Mesodermal cell (in vitro differentiated cells): ENCODE data around the gene ZFP69B.
A peak's percentile ranks its signal among the peaks of the same experiment; 100 is the strongest.

Experiments
- H3K27ac ChIP-seq: 2 replicates; pipeline ENCODE4 v1.7.0; 2013; ENCODE audit warnings: mild to moderate bottlenecking, low read depth, low read length, moderate library complexity; ENCODE audit not compliant: severe bottlenecking
- H3K36me3 ChIP-seq: 2 replicates; pipeline ENCODE4 v1.7.1; 2013; ENCODE audit warnings: mild to moderate bottlenecking, low read length, moderate library complexity; ENCODE audit not compliant: control insufficient read depth, insufficient read depth
- H3K4me1 ChIP-seq: one replicate; pipeline ENCODE4 v1.7.1; 2013; ENCODE audit warnings: mild to moderate bottlenecking, low read length; ENCODE audit not compliant: insufficient read depth, control insufficient read depth, poor library complexity, severe bottlenecking
- H3K4me3 ChIP-seq: 2 replicates; pipeline ENCODE4 v1.7.0; 2013; ENCODE audit warnings: low read length, control low read depth, mild to moderate bottlenecking; ENCODE audit not compliant: insufficient read depth, poor library complexity, severe bottlenecking; ENCODE audit errors: extremely low read depth
- H3K9me3 ChIP-seq: 2 replicates; pipeline ENCODE4 v1.7.1; 2013; ENCODE audit warnings: mild to moderate bottlenecking, low read length, moderate library complexity; ENCODE audit not compliant: control insufficient read depth
- WGBS, 2 experiments: methylation state at CpG; one replicate each; pipeline ENCODE4 v1.1.5; 2013; ENCODE audit warnings: missing lambda C conversion rate in 2 of 2; ENCODE audit not compliant: insufficient coverage in 2 of 2; 5-methylcytosine and 5-hydroxymethylcytosine counted together

The ZFP69B gene

DNA sequence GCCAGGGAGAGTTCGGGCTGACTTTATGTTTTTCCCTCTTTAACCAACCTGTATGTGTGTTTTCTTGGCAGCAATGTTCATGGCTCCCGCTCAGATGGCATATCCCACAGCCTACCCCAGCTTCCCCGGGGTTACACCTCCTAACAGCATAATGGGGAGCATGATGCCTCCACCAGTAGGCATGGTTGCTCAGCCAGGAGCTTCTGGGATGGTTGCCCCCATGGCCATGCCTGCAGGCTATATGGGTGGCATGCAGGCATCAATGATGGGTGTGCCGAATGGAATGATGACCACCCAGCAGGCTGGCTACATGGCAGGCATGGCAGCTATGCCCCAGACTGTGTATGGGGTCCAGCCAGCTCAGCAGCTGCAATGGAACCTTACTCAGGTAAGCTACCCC, 33.6 kb upstream of the ZFP69B start:
- 96 to 97% methylated on average over 4 of the region's 4 CpGs for WGBS, 2 experiments
- Histone ChIP-seq H3K9me3 (no peaks in the 10 kb centered on the region), H3K27ac (no peak overlapping the region), H3K4me3 (no peak overlapping the region), H3K36me3 (peaks cover 39% of the 10 kb centered on the region), H3K4me1 (no peaks in the 10 kb centered on the region)

DNA sequence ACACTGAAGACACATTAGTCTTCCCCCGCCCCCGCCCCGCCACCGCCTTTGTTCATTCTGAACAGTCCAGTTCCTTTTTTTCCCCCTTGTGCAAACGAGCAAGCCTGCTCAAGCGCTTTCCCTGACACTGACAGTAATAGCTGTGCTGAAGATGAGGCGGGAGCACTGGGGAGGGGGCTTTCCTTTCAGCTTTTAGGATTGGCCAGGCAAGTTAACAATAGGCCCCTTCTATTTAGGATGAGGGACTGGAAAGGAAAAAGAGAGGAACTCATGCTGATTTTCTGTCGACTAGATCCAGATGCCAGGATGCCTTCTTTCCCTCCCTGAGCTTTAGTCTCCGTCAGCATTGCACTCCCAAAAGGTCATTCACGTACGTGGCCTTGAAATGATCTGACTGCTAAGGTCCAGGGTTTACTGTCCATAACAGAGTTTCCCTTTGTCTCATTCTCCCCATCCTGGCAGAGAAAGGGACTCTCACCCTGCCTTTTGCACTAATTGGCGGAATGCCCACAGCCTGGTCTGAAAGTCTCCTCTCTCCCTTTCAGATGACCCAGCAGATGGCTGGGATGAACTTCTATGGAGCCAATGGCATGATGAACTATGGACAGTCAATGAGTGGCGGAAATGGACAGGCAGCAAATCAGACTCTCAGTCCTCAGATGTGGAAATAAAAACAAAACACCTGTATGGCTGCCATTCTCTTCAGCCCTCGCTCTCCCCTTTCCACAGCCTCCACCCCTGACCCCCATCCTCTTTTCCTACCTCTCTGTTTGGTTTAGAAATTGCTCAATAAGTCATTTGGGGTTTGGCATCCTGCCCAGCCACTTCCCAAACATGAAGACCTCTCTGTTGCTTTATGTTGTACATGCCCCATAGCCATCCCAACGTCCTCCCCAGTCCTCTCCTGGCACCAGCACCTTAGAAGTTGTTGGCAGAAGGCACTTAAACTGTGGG, 28.6 kb upstream of the ZFP69B start:
- H3K9me3 ChIP-seq = no peaks in the 10 kb centered on the region
- 79 to 86% methylated on average over 7 to 9 of the region's 15 CpGs for WGBS, 2 experiments
- H3K36me3 ChIP-seq = peaks cover 10% of the 10 kb centered on the region
- no peaks in the 10 kb centered on the region for H3K4me1 ChIP-seq
- peak overlapping the region; percentile 44 for H3K27ac ChIP-seq
- H3K4me3 ChIP-seq = no peak overlapping the region

DNA sequence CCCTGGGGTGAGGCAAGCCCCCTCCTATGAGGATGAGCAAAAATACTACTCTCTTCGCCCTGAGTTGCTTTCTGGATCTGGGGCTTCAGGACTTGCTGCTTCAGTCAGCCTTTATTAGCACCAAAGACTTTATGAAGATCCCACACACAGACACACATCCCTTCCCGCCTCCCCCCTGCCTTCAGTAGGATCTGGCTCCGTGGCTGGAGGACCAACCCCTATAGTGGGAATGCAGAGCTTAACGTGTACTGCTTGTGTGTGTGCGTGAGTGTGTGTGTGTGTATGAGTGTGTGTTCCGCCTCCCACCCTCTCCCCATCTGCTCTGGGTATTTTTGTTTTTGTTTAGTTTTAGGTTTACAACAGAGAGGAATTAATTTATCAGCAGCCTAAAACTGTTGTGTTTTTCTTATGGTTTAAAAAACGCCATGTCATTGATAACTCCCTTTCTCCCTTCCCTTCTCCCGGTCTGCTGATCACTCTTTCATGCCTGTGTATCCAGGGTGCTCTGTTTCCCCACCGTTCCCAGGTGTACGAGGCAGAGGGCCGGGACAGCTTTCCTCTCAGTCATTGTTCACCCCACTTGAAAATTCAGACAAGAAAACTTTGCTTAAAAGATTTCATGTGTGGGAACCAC, 27.5 kb upstream of the ZFP69B start:
- 97 to 99% methylated on average over 5 to 6 of the region's 11 CpGs for WGBS, 2 experiments
- Histone ChIP-seq H3K9me3 (no peaks in the 10 kb centered on the region), H3K4me1 (no peaks in the 10 kb centered on the region), H3K27ac (no peak overlapping the region), H3K4me3 (no peak overlapping the region), H3K36me3 (peaks cover under 1% of the 10 kb centered on the region)

DNA sequence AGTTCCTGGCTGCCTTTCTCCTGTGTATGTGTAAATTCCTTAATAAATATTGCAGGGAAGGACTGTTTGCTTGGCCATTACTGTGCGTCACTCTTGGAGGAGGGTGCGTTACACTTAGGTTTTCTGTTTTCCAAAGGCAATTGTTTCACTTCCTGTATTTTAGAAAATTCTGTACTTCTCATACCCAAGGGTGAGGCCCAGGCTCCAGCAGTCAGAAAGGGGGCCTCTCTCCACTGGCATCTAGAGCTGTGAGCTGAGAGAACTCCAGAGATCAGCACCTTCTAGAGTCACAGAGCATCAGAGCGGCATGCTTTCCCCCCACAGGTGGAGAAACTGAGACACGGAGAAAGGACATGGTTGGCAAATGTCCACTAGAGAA, 27.0 kb upstream of the ZFP69B start:
- H3K9me3 ChIP-seq = no peaks in the 10 kb centered on the region
- H3K4me3 ChIP-seq = no peak overlapping the region
- H3K4me1 ChIP-seq = no peaks in the 10 kb centered on the region
- no peaks in the 10 kb centered on the region for H3K36me3 ChIP-seq
- WGBS, 2 experiments = 100% methylated on average over 2 of the region's 4 CpGs
- H3K27ac ChIP-seq = no peak overlapping the region

DNA sequence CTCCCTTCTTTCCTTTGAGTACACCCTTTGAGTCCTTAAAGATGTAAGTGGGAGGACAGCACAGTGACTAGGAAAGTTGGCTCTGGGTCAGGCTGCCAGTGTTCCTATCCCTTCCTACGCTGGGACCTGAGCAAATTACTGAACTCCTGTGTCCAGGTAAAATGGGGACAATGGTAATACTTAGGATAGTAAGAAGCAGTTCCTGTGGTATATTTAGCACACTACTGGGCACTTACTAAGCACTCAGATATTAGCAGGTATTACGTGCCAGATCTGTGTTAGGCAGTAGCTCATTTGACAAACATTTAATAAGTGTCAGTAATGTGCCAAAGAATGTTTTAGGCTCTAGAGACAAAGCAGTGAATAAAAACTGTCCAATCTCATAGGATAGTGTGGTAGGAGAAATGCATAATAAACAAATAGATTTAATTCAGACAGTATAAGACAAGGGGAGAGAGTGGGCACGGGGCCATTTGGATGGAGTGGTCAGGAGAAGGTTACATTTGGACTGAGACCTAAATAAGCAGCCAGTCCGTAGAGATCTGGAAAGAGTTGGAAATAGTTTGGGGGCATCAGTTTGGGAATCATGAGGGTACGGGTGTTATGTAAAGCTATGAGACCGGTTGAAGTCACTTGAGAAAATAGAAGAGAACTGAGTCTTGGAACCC, 26.2 kb upstream of the ZFP69B start:
- Histone ChIP-seq H3K27ac (no peak overlapping the region), H3K4me1 (no peaks in the 10 kb centered on the region), H3K4me3 (no peak overlapping the region), H3K36me3 (no peaks in the 10 kb centered on the region), H3K9me3 (no peaks in the 10 kb centered on the region)
- 95% methylated on average over 5 to 6 of the region's 6 CpGs for WGBS, 2 experiments

DNA sequence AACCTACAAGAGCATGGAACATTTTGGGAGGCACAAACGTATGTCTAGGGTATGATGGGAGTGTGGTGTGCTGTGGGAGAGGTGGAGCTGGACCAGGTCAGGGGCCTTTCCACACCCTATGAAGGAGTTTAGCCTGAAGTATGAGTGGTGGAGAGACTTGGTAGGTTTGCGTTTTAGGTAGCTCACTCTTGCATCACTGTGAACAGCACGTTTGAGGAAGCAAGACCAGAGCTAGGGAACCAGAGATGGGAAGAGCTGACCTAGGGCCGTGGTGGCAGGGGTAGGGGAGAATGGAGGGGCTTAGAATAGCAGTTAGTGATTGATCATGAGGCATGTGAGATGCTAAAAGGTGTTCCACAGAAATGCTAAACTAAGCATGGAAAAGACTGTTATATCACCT, 25.1 kb upstream of the ZFP69B start:
- no peaks in the 10 kb centered on the region for H3K36me3 ChIP-seq
- no peaks in the 10 kb centered on the region for H3K9me3 ChIP-seq
- H3K27ac ChIP-seq = no peak overlapping the region
- H3K4me3 ChIP-seq = no peak overlapping the region
- H3K4me1 ChIP-seq = no peaks in the 10 kb centered on the region
- 75 to 79% methylated on average over 4 of the region's 4 CpGs for WGBS, 2 experiments

DNA sequence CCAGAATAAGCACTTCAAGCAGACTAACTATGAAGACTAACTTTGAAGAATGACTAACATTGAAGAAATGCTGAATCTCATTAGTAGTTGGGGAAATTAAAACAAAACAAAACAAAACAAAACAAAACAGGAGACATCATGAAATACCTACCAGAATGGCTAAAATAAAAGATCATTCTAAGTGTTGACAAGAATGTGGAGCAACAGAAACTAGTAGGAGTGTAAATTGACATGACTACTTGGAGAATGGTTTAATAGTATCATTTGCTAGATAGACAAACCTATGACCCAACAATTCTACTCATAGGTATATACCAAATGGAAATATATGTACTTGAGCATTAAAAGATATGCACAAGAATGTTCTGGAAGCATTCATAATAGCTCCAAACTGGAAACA, 18.9 kb upstream of the ZFP69B start:
- no peaks in the 10 kb centered on the region for H3K9me3 ChIP-seq
- no peak overlapping the region for H3K4me3 ChIP-seq
- H3K27ac ChIP-seq = no peak overlapping the region
- no peaks in the 10 kb centered on the region for H3K4me1 ChIP-seq
- H3K36me3 ChIP-seq = no peaks in the 10 kb centered on the region

DNA sequence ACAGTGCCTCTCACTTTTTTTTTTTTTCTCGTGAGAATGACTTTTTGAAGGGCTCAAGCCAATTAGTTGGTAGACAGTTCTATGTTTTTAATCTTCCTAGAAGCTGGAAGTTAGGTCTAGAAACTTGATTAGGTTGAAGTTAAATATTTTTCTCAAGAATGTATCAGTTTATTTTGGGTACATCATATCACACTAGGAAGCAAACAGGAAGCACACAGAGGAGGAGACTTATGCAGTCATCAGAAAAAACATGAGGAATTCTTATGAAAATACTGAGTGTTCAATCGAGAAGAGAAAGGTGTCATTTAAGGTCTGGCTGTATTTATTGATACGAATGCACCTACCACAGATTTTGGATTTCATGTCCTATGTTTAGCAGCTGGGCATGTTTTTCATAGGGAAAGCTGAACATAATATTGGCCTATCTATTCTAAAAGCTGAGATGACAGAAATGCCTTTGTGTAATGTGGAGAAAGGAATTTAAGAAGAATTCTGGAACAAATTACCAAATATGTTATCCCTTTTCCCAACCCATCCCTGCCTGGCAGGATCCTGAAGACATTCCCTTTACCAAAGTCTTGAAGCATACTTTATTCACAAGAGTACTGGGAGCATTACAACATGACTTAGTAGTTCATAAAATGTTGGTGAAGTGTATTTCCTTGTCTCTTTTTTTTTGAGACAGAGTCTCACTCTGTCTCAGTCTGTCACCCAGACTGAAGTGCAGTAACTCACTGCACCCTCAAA, 17.5 kb upstream of the ZFP69B start:
- Histone ChIP-seq H3K36me3 (no peaks in the 10 kb centered on the region), H3K4me1 (no peaks in the 10 kb centered on the region), H3K4me3 (no peak overlapping the region), H3K27ac (no peak overlapping the region), H3K9me3 (no peaks in the 10 kb centered on the region)
- whole genome bisulfite sequencing, 2 experiments = 80 to 100% methylated on average over 1 to 2 of the region's 3 CpGs

DNA sequence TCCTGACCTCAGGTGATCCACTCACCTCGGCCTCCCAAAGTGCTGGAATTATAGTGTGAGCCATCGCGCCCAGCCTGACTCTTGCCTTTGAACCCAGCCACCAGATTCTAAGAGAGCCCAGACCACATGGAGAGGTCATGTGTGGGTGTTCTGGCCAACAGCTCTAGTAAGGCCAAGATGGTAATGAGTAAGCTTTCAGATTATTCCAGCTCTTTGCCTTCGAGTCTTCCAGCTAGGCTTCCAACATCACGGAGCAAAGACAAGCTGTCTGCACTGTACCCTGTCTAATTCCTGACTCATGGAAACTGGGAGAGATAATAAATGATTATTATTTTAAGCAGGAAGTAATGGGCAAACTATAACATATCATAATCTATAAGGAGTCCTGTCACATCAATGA, 14.8 kb upstream of the ZFP69B start:
- Histone ChIP-seq H3K27ac (no peak overlapping the region), H3K36me3 (no peaks in the 10 kb centered on the region), H3K4me3 (no peak overlapping the region), H3K4me1 (peaks cover 4% of the 10 kb centered on the region), H3K9me3 (no peaks in the 10 kb centered on the region)
- 96 to 100% methylated on average over 3 to 4 of the region's 5 CpGs for WGBS, 2 experiments

DNA sequence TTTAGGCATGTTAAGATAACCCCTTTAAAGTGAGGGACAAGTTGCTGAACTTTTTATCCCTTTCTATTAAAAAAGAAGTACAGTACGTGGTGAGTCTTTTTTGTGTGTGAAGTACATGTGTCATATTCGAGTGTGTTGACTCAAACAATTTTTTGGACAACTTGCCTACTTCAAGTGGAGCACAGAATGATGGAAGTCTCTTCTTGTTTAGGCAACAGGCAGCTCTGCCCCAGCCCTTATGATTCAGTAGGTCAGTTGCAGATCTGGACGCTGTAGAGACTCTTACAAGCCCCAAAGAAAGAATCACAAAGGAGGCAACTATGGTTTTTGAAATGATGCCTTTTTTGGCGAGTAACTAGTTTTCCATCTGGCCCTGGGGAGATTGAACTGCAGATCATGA, 14.4 kb upstream of the ZFP69B start:
- Histone ChIP-seq H3K4me1 (peaks cover 4% of the 10 kb centered on the region), H3K36me3 (no peaks in the 10 kb centered on the region), H3K4me3 (no peak overlapping the region), H3K9me3 (no peaks in the 10 kb centered on the region), H3K27ac (no peak overlapping the region)
- 88 to 90% methylated on average over 4 of the region's 4 CpGs for WGBS, 2 experiments
